SK-N-SH treated with all-trans-retinoic acid at 6 μM for 48 hours (cell line): ENCODE results near the gene UBA6.

ENCODE experiments used
- ATAC-seq: fragments of 200-7000 bp; cut with Tn5 transposase; 3 replicates; pipeline ENCODE4 v1.9.1; 2020; ENCODE audit warnings: mild to moderate bottlenecking, moderate library complexity
- ARNTL ChIP-seq: fragments of 450-650 bp; formaldehyde crosslinking; IDR thresholded peaks from 2 replicates; pipeline ENCODE4 v1.5.0; 2020; ENCODE audit warnings: low read depth, mild to moderate bottlenecking, moderate library complexity, borderline replicate concordance
- CREB5 ChIP-seq: fragments of 250-450 bp; sonication (Bioruptor Pico); IDR thresholded peaks from 2 replicates; pipeline ENCODE4 v1.5.1; 2020; ENCODE audit warnings: low read depth, mild to moderate bottlenecking, moderate library complexity
- CSDC2 ChIP-seq: fragments of 250-450 bp; sonication (Bioruptor Pico); IDR thresholded peaks from 2 replicates; pipeline ENCODE4 v1.5.0; 2020; ENCODE audit warnings: mild to moderate bottlenecking, moderate library complexity
- GLIS3 ChIP-seq: fragments of 250-450 bp; sonication (Bioruptor Pico); IDR thresholded peaks from 2 replicates; pipeline ENCODE4 v1.5.0; 2020; ENCODE audit warnings: mild to moderate bottlenecking, moderate library complexity
- ISL1 ChIP-seq: fragments of 250-450 bp; sonication (Bioruptor Pico); IDR thresholded peaks from 2 replicates; pipeline ENCODE4 v2.1.2; 2022; ENCODE audit warnings: mild to moderate bottlenecking, moderate library complexity
- OSR1 ChIP-seq: fragments of 250-450 bp; sonication (Bioruptor Pico); IDR thresholded peaks from 2 replicates; pipeline ENCODE4 v1.8.0; 2022; ENCODE audit warnings: moderate library complexity, mild to moderate bottlenecking, inconsistent platforms
- PATZ1 ChIP-seq: fragments of 250-450 bp; sonication (Bioruptor Pico); IDR thresholded peaks from 2 replicates; pipeline ENCODE4 v1.8.0; 2020; ENCODE audit warnings: mild to moderate bottlenecking, moderate library complexity, borderline replicate concordance
- POU6F1 ChIP-seq: fragments of 250-450 bp; sonication (Bioruptor Pico); IDR thresholded peaks from 2 replicates; pipeline ENCODE4 v1.8.0; 2021; ENCODE audit warnings: low read depth, mild to moderate bottlenecking, moderate library complexity, borderline replicate concordance
- PPARA ChIP-seq: fragments of 250-450 bp; sonication (Bioruptor Pico); IDR thresholded peaks from 2 replicates; pipeline ENCODE4 v1.5.0; 2020; ENCODE audit warnings: mild to moderate bottlenecking, borderline replicate concordance
- SNAI2 ChIP-seq: fragments of 250-450 bp; sonication (Bioruptor Pico); IDR thresholded peaks from 2 replicates; pipeline ENCODE4 v1.5.0; 2020; ENCODE audit warnings: mild to moderate bottlenecking, moderate library complexity
- TCF4 ChIP-seq: fragments of 250-450 bp; sonication (Bioruptor Pico); IDR thresholded peaks from 2 replicates; pipeline ENCODE4 v1.8.0; 2021; ENCODE audit warnings: mild to moderate bottlenecking, moderate library complexity, borderline replicate concordance
- TSHZ2 ChIP-seq: fragments of 250-450 bp; sonication (Bioruptor Pico); IDR thresholded peaks from 2 replicates; pipeline ENCODE4 v1.5.0; 2020; ENCODE audit warnings: mild to moderate bottlenecking, moderate library complexity
- ZC3H10 ChIP-seq: fragments of 250-450 bp; sonication (Bioruptor Pico); IDR thresholded peaks from 2 replicates; pipeline ENCODE4 v1.5.1; 2021; ENCODE audit warnings: mild to moderate bottlenecking, moderate library complexity
- ZFP3 ChIP-seq: fragments of 250-450 bp; sonication (Bioruptor Pico); IDR thresholded peaks from 2 replicates; pipeline ENCODE4 v1.5.0; 2020; ENCODE audit warnings: mild to moderate bottlenecking, moderate library complexity
- ZFP30 ChIP-seq: fragments of 450-650 bp; formaldehyde crosslinking; IDR thresholded peaks from 2 replicates; pipeline ENCODE4 v1.5.0; 2022; ENCODE audit warnings: mild to moderate bottlenecking, moderate library complexity
- ZNF565 ChIP-seq: fragments of 450-650 bp; formaldehyde crosslinking; conservative IDR thresholded peaks from 2 replicates; pipeline ENCODE4 v1.5.0; 2020; ENCODE audit warnings: low read depth, mild to moderate bottlenecking, moderate library complexity
- TF ChIP-seq, protein P1 (sequence below): fragments of 250-450 bp; sonication (Bioruptor Pico); IDR thresholded peaks from 2 replicates; pipeline ENCODE4 v1.5.1; 2021; ENCODE audit warnings: mild to moderate bottlenecking, moderate library complexity

UBA6 gene

GRCh38 chr4:67603310-67604028 lies 97.5 kb downstream of the UBA6 start:
- TF ChIP-seq TSHZ2 (CRISPR knock-in tag) (no peak), ZC3H10 (no peak), ISL1 (CRISPR knock-in tag) (no peak), ZFP3 (no peak), CSDC2 (CRISPR knock-in tag) (no peak)
- no peak for ATAC-seq

- ATAC-seq: no peak
- no peak for TF ChIP-seq ZNF565 (CRISPR knock-in tag)
- no peak for TF ChIP-seq TCF4 (CRISPR knock-in tag)
- TF ChIP-seq PATZ1 (CRISPR knock-in tag): no peak
- TF ChIP-seq OSR1 (CRISPR knock-in tag): no peak
- TF ChIP-seq ARNTL: no peak
- no peak for TF ChIP-seq POU6F1 (CRISPR knock-in tag)
- TF ChIP-seq TSHZ2 (CRISPR knock-in tag): no peak
- TF ChIP-seq CSDC2 (CRISPR knock-in tag): no peak
- no peak for TF ChIP-seq CREB5
- no peak for TF ChIP-seq ZFP3
- TF ChIP-seq, protein P1, sequence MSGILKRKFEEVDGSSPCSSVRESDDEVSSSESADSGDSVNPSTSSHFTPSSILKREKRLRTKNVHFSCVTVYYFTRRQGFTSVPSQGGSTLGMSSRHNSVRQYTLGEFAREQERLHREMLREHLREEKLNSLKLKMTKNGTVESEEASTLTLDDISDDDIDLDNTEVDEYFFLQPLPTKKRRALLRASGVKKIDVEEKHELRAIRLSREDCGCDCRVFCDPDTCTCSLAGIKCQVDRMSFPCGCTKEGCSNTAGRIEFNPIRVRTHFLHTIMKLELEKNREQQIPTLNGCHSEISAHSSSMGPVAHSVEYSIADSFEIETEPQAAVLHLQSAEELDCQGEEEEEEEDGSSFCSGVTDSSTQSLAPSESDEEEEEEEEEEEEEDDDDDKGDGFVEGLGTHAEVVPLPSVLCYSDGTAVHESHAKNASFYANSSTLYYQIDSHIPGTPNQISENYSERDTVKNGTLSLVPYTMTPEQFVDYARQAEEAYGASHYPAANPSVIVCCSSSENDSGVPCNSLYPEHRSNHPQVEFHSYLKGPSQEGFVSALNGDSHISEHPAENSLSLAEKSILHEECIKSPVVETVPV (CRISPR knock-in tag): no peak
- no peak for TF ChIP-seq PPARA (CRISPR knock-in tag)
- no peak for TF ChIP-seq SNAI2 (CRISPR knock-in tag)
Observed at GRCh38 chr4:67593741-67594175, 107.2 kb downstream of the UBA6 start.

GRCh38 chr4:67587156-67587555 lies 113.8 kb downstream of the UBA6 start:
- ATAC-seq: no peak
- TF ChIP-seq ZFP30 (CRISPR knock-in tag): no peak
- no peak for TF ChIP-seq ARNTL
- TF ChIP-seq GLIS3 (CRISPR knock-in tag): no peak
- TF ChIP-seq CSDC2 (CRISPR knock-in tag): no peak
- TF ChIP-seq CREB5: no peak
